ENCODE results near the gene PALM3.
A peak's percentile ranks its signal among the peaks of the same experiment; 100 is the strongest.
"Not testable (repeated sequence)": the region's sequence is repeated elsewhere in the genome, so short reads cannot be mapped to it uniquely, and the experiment has no call there.

The PALM3 gene

GRCh38 chr19:14028901-14029300 is 33.0 kb downstream of the PALM3 start:
- DNase-seq, result no peak

DNA sequence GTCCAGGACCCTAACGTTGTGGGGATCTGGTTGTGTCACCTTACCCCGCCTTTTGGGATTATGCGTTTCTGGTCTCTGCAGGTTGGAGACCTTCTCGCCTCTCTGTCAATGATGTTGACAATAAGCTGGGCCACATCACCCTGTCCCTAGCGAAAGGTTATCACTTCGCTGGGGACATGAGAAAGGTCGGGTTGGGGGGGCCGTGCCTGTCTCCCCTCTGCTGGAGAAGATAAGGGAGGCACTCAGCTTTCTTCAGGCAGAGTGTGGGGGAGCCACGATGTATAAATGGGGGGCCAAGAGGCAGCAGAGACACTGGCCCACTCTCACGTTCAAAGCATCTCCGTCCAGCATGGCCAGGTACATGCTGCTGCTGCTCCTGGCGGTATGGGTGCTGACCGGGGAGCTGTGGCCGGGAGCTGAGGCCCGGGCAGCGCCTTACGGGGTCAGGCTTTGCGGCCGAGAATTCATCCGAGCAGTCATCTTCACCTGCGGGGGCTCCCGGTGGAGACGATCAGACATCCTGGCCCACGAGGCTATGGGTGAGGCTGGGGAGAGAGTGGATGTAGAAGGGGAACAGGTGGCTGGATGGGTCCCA is 33.9 kb downstream of the PALM3 start, which contains the start of gene RLN3:
RLN3 (plus strand) TSS at position 293 of the 595 bp plus-strand sequence; CDS start at position 350, 57 bp downstream.
- no peak for DNase-seq

GRCh38 chr19:14026652-14027192 is 35.2 kb downstream of the PALM3 start:
- not testable (repeated sequence) for DNase-seq

DNA sequence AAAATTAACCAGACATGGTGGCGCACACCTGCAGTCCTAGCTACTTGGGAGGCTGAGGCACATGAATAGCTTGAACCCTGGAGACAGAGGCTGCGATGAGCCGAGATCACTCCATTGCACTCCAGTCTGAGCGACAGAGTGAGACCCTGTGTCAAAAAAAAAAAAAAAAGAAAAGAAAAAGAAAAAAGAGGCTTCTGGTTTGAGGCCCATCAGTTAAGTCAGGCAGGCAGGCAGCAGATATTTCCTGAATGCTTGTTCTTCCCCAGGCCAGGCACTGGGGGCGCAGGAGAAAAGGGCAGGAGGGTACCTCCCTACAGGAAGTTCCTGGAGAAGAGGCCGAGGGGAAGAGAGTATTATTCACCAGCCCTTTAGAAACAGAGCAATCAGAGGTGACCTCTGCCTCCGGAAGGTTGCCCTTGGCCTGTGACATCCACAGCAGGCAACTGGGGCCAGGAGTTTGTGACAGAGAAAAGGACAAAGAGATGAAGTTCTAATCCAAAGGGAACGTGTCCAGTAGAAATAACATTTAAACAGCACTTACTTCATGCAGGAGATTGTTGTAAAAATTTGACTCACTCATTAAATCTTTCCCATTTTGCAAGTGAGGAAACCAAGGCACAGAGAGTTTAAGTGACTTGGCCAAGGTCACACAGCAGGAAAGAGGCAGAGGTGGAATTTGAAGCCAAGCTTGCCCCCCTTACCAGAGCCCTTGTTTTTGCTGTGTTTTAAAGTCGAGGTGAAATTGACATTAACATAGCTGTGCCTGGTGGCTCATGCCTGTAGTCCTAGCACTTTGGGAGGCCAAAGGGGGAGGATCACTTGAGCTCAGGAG is 38.3 kb downstream of the PALM3 start:
- DNase-seq, result peak; percentile 53

GRCh38 chr19:14022469-14022868 is 39.4 kb downstream of the PALM3 start:
- no peak for DNase-seq

GRCh38 chr19:14021474-14021873 is 40.4 kb downstream of the PALM3 start:
- DNase-seq, result no peak

- not testable (repeated sequence) for DNase-seq
These were observed 42.1 kb downstream of the PALM3 start for GRCh38 chr19:14019739-14020138.

DNA sequence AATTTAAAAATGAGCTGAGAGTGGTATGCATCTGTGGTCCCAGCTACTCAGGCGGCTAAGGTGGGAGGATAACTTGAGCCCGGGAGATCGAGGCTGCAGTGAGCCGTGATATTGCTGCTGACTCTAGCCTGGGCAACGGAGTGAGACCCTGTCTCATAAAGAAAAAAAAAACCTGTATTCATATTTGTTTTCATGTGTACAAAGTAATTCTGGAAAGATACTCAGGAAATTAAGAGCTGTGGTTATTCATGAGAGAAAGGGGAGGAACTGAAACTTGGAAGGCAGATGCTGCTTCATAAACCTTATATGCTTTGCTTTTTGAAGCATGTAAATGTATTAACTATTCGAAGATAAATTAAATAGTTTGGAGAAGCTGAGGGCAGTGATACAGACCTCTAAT is 42.8 kb downstream of the PALM3 start:
- DNase-seq, result no peak

DNA sequence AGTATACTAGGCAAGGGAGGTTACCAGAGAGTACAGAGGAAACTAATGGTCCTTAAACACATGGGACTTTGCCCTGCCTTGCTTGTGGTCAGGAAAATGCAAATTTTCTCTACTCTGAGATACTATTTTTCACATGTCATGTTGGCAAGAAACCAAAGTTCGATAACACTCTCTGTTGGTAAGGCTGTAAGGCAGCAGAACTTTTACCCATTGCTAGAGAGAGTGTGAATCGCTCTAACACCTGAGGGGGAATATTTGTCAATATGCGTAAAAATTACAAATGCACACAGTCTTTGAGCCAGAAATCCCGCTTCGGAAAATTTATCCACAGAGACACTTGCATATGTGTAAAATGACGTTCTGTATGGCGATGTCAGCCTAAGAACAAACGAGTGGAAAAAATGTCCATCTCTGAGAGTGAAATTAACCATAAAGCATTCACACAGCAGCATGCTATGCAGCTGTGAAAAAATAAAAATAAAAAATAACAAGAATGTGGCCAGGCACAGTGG is 46.3 kb downstream of the PALM3 start:
- no peak for DNase-seq

DNA sequence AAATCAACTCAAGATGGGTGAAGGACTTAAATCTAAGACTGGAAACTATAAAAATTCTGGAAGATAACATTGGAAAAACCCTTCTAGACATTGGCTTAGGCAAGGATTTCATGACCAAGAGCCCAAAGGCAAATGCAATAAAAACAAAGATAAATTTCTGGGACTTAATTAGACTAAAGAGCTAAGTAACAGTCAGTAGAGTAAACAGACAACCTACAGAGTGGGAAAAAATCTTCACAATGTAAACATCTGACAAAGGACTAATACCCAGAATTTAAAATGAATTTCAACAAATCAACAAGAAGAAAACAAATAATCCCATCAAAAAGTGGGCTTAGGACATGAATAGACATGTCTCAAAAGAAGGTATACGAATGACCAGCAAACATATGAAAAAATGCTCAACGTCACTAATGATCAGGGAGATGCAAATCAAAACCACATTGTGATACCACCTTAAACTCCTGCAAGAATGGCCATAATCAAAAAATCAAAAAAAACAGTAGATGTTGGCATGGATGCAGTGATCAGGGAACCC is 49.4 kb downstream of the PALM3 start:
- no peak for DNase-seq

- DNase-seq, result no peak
These were observed 54.9 kb downstream of the PALM3 start for GRCh38 chr19:14006766-14007562.

DNA sequence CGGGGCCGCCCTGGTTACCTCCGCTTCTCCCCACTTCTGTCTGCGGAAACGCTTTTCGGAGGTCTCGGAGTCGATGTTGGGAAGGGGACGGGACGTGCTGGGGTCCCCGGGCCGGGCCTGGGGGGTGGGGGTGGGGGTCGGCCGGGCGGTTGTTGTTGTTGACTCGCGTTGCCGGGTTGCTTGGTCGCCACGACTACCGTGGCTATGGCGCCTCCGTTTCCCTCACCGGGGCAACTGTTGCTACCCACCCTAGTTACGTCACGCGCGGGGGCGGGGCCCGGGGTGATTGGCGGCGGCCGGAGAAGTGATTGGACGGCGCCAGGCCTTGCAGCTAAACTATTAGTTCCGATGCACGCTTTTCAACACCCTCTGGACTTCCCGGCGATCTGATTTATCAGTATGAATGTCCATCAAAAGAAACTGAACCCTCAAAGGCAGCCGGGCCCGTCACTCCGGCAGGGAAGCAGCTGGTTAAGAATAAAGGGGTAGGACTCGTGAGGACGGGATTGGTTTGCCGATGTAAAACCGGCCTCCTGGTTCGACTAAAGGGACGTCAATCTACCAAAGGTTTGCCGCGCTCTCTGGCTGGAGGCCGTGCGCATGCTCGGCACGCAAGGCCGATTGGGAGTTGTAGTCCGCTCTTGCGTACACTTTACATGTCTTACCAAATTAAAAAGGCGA is 55.7 kb downstream of the PALM3 start, which contains the start of gene RFX1:
RFX1 (minus strand) TSS at position 236 of the 681 bp plus-strand sequence. CDS start 12,477 bp downstream, outside the sequence.
- peak; percentile 100 for DNase-seq

DNA sequence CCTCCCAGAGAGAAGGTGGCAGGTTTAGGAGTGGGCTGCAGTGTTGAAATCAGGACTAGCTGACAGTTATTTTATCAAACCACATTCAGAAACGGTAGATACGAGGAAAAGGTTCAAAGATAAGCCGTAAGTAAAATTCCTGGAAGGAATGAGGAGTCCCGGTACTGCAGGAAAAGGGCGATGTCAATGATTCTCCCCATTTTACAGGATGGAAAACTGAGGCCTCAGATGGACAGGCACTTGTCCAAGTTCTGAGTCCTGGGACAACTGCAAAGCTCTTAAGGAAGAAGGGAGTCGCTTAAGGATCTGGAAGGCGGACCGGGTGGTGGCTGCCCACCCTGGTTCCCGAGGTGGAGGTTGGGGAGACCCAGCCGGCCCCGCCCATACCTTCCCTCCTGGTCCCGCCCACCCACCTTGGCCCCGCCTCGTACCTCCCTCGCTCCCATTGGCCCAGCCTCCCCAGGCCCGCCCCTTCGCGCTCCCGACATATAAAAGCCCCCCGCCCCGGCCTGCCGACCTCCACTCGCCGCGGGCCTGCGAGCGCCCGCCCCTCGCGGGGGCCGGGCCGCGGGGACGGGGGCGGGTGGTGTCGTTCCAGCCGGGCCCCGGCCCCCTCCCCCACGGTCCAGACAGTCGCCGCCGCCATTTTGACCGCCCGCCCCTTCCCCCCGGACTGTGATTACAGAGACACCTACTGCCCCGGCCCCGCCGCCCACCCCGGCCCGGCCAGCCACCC is 56.4 kb downstream of the PALM3 start:
- peak; percentile 88 for DNase-seq

DNA sequence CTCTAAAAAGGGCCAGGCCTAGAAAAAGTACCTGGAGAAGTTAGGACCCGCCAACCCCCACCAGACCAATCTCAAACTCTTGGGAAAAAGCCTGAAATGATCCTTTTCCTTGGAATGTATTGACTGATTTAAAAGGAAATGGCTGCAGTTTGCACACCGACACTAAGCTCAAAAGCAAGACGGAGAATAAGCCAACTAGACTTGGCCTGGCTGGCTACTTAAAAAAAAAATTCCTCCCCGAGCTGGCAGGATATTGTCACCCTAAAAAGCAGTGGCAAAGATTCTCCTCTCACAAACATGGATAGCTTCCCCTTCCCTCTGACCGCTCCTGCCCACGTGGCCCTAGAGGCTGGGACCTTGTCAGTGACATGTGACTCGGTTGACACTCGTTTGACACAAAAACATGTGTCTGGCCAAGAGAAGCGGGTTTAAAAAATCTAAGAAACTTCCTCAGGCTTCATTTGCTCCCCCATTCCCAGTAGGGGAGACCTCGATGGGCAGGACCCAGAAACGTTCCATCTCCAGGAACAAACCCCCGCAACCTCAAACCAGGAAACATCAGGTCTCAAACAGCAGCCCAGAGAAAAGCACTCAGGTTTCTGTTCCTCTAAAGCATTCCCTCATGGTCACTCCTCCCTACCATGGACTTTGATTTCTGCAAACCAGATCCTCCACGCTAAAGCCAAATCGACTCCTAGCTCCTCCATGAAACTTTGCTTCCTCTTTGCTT is 57.1 kb downstream of the PALM3 start:
- no peak for DNase-seq
